ENCODE data around the gene GSTK1.
"Not testable (repeated sequence)": the region's sequence is repeated elsewhere in the genome, so short reads cannot be mapped to it uniquely, and the experiment has no call there.

Gene GSTK1

DNA sequence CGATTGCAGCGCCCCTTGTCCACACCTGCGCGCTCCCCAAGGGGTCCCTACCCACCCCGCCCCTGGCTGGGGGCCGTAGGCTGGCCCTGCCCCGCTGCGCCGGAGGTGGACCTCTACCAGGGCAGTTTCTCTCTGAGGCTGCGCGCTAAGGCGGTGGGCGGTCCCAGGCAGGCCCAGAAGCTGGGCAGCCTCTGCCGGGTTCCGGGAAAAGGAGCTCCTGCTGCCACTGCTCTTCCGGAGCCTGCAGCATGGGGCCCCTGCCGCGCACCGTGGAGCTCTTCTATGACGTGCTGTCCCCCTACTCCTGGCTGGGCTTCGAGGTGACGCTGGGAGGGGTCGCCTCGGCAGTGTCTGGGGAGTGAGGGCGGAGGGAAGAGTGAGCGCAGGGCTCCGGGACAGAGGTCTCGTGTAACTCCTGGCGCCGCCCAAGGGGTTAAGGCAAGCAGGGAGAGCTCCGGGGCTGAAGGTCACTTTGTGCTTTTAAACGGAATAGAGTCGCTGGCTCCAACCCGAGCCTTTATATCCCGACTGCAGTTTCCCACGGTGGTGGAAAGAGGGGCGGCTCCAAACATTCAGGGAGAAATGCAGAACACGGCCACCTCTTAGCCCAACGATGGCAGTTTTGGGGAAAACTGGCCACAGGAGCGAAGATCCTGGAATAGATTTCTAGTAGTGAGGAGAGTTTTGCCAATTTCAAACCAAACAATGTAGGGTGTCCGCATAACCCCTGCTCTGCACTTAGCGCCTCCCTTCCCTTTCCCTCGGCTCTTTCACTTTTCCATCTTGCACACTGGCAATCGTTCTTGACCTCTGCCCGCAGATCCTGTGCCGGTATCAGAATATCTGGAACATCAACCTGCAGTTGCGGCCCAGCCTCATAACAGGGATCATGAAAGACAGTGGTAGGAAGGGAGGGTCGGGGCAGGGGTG, at the start of gene GSTK1:
GSTK1 (plus strand) TSS at position 176 of the 930 bp plus-strand sequence; CDS start at position 249, 73 bp downstream.
- no peaks in the 10 kb centered on the region for H3K9me3 ChIP-seq (ENCODE audit: control insufficient read depth, insufficient read depth, low read length)
- H3K36me3 ChIP-seq (ENCODE audit: insufficient read depth, low read length), result no peaks in the 10 kb centered on the region; the same call in 1 of the 2 replicates
- peak within 1 kb of the TSS; percentile 87 for H3K9ac ChIP-seq (ENCODE audit: low read depth, low read length)
- no peaks in the 10 kb centered on the region for H3K4me1 ChIP-seq (ENCODE audit: insufficient read depth, low read length)

DNA sequence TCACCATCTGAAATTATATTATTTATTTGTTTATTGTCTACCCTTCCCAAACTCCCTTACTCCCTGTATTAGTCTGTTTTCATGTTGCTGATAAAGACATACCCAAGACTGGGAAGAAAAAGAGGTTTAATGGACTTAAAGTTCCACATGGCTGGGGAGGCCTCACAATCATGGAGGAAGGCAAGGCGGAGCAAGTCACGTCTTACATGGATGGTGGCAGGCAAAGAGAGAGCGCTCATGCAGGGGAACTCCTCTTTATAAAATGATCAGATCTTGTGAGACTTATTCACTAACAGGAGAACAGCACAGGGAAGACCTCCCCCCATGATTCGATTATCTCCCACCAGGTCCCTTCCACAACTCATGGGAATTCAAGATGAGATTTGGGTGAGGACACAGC, 49.8 kb upstream of the GSTK1 start:
- not testable (repeated sequence) for H3K4me1 ChIP-seq (ENCODE audit: insufficient read depth, low read length); H3K9ac ChIP-seq (ENCODE audit: low read depth, low read length); H3K36me3 ChIP-seq (ENCODE audit: insufficient read depth, low read length); H3K9me3 ChIP-seq (ENCODE audit: control insufficient read depth, insufficient read depth, low read length)

DNA sequence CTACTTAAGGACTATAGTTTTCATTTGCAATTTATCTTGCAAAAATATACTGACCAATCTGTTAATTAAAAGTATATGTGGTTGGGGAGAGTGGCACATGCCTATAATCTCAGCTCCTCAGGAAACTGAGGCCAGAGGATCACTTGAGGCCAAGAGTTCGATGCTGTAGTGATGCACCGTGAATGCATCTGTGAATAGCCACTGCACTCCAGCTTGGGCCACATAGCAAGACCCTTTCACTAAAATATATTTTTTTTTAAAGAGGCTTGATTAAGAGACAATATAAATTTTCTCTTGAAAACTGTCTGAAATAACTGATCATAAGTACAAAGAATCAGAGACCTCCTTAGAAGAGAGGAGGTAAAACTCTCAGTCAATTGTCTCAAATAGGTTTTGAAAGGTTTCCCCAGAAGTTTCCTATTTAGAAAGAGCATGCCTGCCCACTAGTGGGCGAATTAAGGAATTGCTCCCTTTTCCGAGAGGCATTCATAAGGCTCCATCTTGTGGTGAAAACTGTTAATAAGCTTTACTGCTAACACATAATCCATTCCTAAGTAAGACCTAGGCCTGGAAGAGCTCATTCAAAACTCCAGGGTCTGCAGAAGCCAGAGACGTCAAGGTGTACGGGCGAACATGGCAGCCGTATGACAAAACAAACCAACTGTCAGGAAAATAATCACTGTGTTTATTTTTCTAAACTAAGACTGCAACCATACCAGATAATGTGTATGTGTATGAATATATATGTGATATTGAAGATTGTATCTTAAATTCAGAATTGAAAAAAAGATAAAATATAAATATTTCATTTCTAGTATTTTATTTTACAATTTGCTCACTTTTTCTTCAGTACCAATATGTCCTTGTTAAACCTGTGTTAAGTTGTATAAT, 48.2 kb upstream of the GSTK1 start:
- H3K9ac ChIP-seq (ENCODE audit: low read depth, low read length), result no peak overlapping the region
- H3K36me3 ChIP-seq (ENCODE audit: insufficient read depth, low read length), result no peaks in the 10 kb centered on the region
- H3K4me1 ChIP-seq (ENCODE audit: insufficient read depth, low read length), result no peaks in the 10 kb centered on the region
- no peaks in the 10 kb centered on the region for H3K9me3 ChIP-seq (ENCODE audit: control insufficient read depth, insufficient read depth, low read length)

- no peak overlapping the region for H3K9ac ChIP-seq (ENCODE audit: low read depth, low read length)
- H3K9me3 ChIP-seq (ENCODE audit: control insufficient read depth, insufficient read depth, low read length), result no peaks in the 10 kb centered on the region
- no peaks in the 10 kb centered on the region for H3K36me3 ChIP-seq (ENCODE audit: insufficient read depth, low read length)
- H3K4me1 ChIP-seq (ENCODE audit: insufficient read depth, low read length), result no peaks in the 10 kb centered on the region
Observed at GRCh38 chr7:143216151-143216550, 47.1 kb upstream of the GSTK1 start.

DNA sequence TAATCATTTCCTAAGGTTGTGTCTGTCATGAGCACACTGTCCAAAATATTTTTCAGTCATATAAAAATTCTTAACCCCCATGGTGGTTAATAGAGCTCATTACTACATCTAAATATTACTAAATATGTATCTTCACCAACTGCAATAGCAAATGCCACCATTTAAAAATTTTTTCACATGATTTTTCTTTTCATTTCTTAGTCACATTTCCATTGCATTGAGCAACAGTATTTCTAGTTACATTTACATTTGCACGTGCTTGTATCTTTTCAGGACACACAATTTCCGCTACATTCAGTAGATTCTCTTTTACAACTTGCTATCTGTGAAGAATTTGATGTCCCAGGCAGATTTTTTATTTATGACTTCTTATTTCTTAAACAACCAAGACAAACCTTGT, 46.6 kb upstream of the GSTK1 start:
- Histone ChIP-seq H3K4me1 (ENCODE audit: insufficient read depth, low read length) (no peaks in the 10 kb centered on the region), H3K9me3 (ENCODE audit: control insufficient read depth, insufficient read depth, low read length) (no peaks in the 10 kb centered on the region), H3K36me3 (ENCODE audit: insufficient read depth, low read length) (no peaks in the 10 kb centered on the region), H3K9ac (ENCODE audit: low read depth, low read length) (no peak overlapping the region)

GRCh38 chr7:143217806-143218205, 45.4 kb upstream of the GSTK1 start:
- Histone ChIP-seq H3K36me3 (ENCODE audit: insufficient read depth, low read length) (no peaks in the 10 kb centered on the region), H3K9ac (ENCODE audit: low read depth, low read length) (no peak overlapping the region), H3K9me3 (ENCODE audit: control insufficient read depth, insufficient read depth, low read length) (no peaks in the 10 kb centered on the region), H3K4me1 (ENCODE audit: insufficient read depth, low read length) (no peaks in the 10 kb centered on the region)

DNA sequence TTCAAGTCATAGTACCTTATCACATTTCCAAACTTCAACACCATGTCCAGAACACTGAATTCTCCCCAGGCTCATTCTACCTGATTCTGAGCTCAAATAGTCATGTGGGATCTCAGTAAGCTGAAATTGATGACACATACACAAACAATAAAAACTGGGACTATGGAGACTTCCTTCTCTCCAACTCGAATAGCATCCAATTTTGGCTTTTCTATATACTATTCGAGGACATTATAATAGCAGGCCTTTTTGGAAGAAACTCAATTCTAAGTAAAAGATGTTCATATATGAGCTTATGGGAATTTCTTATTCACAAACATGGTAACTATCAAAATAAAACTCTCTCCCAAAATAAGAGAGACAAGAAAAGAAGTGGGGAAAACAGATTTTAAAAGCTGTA, 42.0 kb upstream of the GSTK1 start:
- no peaks in the 10 kb centered on the region for H3K9me3 ChIP-seq (ENCODE audit: control insufficient read depth, insufficient read depth, low read length)
- H3K4me1 ChIP-seq (ENCODE audit: insufficient read depth, low read length), result no peaks in the 10 kb centered on the region
- no peaks in the 10 kb centered on the region for H3K36me3 ChIP-seq (ENCODE audit: insufficient read depth, low read length)
- H3K9ac ChIP-seq (ENCODE audit: low read depth, low read length), result no peak overlapping the region

DNA sequence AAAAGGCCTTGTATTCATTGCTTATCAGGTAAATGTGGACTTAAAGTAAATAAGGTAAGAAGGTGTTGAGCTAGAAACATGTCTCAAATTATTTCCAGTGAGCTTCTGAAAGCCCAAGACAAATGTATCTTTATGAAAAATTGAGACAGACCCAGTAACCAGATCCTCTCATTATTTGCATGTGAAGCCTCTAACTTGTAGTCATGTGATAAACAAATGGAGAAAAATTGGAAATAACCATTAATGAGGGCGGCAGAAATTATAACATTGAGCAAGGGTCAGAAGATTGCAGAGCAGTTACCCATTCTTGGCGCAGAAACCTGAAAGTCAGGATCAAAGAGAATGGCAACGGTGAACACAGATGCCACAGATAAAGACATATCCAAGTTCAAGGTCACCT, 41.5 kb upstream of the GSTK1 start, which contains the start of gene TAS2R40:
TAS2R40 (plus strand) TSS at position 301 of the 400 bp plus-strand sequence; CDS start at position 343, 42 bp downstream.
- no peaks in the 10 kb centered on the region for H3K36me3 ChIP-seq (ENCODE audit: insufficient read depth, low read length)
- no peak within 1 kb of the TSS for H3K9ac ChIP-seq (ENCODE audit: low read depth, low read length)
- H3K9me3 ChIP-seq (ENCODE audit: control insufficient read depth, insufficient read depth, low read length), result no peaks in the 10 kb centered on the region
- H3K4me1 ChIP-seq (ENCODE audit: insufficient read depth, low read length), result no peaks in the 10 kb centered on the region

- H3K4me1 ChIP-seq (ENCODE audit: insufficient read depth, low read length), result no peaks in the 10 kb centered on the region
- H3K9me3 ChIP-seq (ENCODE audit: control insufficient read depth, insufficient read depth, low read length), result no peaks in the 10 kb centered on the region
- no peak overlapping the region for H3K9ac ChIP-seq (ENCODE audit: low read depth, low read length)
- H3K36me3 ChIP-seq (ENCODE audit: insufficient read depth, low read length), result no peaks in the 10 kb centered on the region
Observed at GRCh38 chr7:143222782-143223181, 40.5 kb upstream of the GSTK1 start.

GRCh38 chr7:143223784-143224183, 39.5 kb upstream of the GSTK1 start:
- no peak overlapping the region for H3K9ac ChIP-seq (ENCODE audit: low read depth, low read length)
- H3K9me3 ChIP-seq (ENCODE audit: control insufficient read depth, insufficient read depth, low read length), result no peaks in the 10 kb centered on the region
- no peaks in the 10 kb centered on the region for H3K36me3 ChIP-seq (ENCODE audit: insufficient read depth, low read length)
- no peaks in the 10 kb centered on the region for H3K4me1 ChIP-seq (ENCODE audit: insufficient read depth, low read length)

DNA sequence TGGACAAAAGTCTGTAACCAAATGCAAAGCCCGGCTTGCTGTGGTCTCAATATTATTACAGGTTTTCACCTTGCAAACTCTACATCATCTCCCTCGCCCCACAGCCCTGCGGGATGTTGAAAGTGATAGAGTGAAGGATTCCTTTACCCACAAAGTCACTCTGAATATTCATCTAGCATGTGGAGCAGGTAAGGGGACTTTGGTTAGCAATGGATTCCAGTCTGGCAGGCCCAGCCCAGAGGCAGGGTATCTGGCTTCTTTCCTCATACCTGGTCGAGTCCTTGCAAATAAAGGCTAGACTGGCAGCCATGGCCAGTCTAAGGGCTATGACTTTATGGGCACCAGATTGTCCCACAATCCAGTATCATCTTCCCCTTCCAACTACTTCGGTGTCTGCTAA, 38.2 kb upstream of the GSTK1 start:
- no peaks in the 10 kb centered on the region for H3K36me3 ChIP-seq (ENCODE audit: insufficient read depth, low read length)
- no peak overlapping the region for H3K9ac ChIP-seq (ENCODE audit: low read depth, low read length)
- no peaks in the 10 kb centered on the region for H3K4me1 ChIP-seq (ENCODE audit: insufficient read depth, low read length)
- H3K9me3 ChIP-seq (ENCODE audit: control insufficient read depth, insufficient read depth, low read length), result no peaks in the 10 kb centered on the region

GRCh38 chr7:143227806-143228205, 35.4 kb upstream of the GSTK1 start:
- no peaks in the 10 kb centered on the region for H3K9me3 ChIP-seq (ENCODE audit: control insufficient read depth, insufficient read depth, low read length)
- H3K4me1 ChIP-seq (ENCODE audit: insufficient read depth, low read length), result no peaks in the 10 kb centered on the region
- H3K36me3 ChIP-seq (ENCODE audit: insufficient read depth, low read length), result no peaks in the 10 kb centered on the region
- H3K9ac ChIP-seq (ENCODE audit: low read depth, low read length), result no peak overlapping the region

GRCh38 chr7:143229054-143229790, 34.0 kb upstream of the GSTK1 start:
- Histone ChIP-seq H3K9me3 (ENCODE audit: control insufficient read depth, insufficient read depth, low read length) (no peaks in the 10 kb centered on the region), H3K36me3 (ENCODE audit: insufficient read depth, low read length) (no peaks in the 10 kb centered on the region), H3K9ac (ENCODE audit: low read depth, low read length) (no peak overlapping the region), H3K4me1 (ENCODE audit: insufficient read depth, low read length) (no peaks in the 10 kb centered on the region)

Data from ES-I3 (cell line).